CD4-positive, alpha-beta T cell treated with Interferon gamma for 1 hour (primary cell): ENCODE data around the gene ZAP70.

Source experiments
- DNase-seq: peaks from one replicate; pipeline ENCODE4 v3.0.0-alpha.2; 2020

Gene ZAP70

DNA sequence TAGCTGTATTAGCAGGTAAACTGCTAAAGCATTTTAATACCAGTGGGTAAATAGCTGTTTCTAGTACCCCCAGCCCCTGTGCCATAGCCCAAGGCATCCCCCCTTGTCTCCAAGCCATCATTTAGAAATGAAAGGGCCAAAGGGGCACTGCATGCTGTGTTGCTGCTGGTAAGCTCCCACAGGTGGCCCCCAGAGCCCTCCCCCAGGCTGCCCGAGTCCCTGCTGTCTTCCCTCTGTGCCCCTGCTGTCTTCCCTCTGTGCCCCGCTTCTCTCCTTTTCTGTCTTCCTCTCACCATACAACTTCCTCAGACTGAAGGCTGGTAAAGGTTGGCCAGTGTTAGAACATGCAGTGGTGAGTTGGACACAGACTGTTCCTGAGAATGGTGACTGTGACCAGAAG lies 42.1 kb downstream of the ZAP70 start:
- DNase-seq: no peak

DNA sequence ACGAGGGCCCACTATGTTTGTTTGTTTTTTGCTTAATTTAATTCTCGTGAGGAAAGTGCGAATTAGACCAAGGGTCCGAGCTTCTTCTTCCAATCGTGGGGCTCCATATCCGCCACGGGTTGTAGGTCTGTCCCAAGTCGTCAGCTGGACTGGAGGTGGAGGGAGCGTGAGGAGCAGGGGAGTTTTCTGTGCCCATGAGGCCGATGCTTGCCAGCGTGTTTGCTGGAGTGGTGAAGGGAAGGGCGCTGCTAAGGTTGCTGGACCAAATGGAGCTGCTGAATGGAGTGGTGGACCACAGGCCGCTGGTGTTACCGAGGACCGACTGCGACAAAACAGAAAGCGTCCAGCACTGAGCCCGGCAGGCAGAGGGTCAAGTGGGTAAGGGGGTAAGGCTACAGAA lies 43.7 kb downstream of the ZAP70 start:
- DNase-seq: no peak

DNA sequence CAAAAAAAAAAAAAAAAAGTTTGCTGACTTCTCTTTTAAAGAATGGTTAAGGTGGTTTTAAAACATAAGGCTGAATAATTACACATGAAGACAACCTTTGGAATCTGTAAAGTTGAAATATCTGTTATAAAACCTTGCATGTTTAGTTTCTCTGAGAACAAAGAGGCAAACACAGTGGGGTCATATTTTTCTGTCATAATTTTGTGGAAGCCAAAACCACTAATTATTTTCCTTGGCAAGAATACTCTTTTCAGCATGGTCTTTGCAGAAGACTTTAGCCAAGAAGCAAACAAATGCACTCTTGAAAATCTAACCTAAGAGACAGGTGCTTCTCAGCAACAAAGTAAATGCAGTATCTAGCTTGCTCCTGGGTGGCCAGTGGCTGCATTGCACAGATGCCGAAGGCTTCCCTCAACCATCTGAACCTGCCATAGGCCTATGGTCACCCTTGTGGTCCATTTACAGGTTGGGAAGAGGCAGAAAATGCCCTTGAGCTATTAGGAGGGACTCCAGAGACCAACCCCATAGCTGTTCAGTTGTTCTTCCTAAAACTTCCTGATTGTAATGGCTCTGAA lies 44.8 kb downstream of the ZAP70 start:
- DNase-seq: no peak

DNA sequence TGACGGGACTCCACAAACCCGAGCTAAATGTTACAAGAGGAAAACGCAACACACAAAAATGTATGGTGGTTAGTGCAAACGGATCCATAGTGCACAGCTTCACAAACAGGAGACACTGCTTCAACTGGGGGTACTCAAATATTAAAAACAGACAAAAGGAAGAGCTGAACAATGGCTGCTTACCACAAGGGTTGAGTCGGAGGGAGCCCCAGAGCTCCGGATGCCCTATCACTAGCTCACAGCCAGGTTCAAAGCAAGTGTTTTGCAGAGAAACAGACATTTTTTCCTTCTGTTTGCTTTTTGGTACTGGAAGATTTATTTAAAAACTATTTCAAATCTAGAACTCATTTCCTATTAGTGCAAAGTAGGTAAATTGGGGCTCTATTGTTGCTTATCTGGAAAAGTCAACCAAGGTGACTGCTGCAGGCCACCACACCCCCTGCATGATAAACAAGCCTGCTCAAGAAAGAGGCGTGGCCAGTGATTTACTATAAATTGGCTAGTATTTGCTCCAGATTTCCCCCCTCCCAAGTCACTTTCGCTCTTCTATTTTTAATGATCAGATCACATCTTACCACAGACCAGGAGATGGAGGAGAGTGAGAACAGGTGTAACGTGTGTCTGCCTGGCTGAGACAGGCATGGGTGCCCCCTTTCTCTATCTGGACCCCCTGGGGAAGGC lies 46.5 kb downstream of the ZAP70 start:
- no peak for DNase-seq

DNA sequence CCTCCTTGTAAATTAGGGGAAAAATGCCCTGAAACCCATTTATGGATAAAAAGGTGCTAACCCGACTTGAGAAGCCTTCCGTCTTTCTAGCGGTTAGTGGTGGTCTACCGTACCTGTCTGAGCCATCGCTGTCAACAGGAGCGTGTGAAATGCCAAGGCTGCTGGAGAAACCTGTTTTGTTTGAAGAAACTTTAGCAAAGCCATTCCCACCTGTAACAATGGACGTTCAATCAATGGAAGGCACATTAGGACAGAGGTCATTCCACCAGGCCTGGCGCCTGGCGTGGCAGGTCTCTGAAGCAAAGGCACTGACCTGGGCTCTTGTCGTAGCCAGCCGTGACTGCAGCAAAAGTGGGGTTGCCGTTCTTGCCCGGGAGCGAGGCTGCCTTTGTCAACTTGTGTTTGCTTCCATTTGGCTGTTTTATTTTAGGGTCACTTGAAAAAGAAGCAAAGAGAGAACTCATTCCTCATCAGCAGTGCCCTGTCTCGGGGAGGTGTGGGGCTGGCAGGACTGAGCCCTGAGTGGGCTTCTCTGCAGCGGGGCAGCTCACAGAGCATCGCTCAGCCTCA lies 47.2 kb downstream of the ZAP70 start:
- DNase-seq: no peak

DNA sequence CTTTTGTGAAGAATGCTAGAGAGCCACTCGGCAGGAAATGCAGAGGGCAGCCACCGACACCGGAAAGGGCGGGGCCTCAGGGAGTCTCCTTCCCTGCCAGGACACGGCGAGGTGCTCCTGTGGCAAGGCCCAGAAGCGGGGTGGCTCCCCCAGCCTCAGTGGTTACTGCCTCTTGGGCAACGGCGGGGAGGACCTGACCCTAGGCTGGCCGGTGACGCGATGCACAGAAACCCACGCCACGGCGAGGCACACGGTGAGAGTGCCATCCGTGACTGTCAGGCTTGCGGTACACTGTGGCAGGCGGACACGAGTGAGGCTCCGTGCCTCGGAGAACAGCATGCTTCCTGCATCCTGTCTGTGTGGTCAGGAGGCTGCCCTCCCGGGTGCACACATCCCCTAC lies 47.8 kb downstream of the ZAP70 start:
- DNase-seq: peak; percentile 30

DNA sequence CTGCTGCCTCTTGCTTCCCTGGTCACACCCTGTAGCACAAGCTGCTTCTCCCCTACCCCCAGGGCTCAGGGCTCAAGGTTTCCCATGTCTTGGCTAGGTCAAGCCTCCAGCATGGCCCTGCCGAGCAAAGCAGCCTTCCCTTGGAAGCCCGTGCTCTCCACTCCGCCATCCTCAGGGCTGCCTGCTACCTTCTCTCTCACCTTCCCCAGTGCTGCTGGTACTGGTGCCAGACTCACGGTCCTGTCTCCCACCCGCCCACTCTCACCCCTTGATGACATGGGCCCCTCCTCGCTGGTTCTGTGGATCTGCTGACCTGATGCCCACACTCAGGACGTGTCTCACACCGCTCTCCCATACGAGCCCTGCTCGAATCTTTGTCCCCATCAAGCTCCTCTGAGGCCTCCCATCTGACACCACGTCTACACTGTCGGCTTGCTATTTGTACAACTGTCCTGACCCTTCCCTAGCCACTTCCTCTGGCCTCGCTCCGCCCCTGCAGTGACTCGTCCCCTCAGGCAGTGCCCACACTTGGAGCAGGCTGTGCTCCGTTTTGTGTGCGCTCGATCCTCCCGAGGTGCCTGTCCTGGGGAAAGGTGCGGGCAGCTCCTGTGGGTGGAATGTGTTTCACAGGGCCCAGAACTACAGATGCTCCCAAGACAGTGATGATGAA lies 49.9 kb downstream of the ZAP70 start:
- DNase-seq: no peak

DNA sequence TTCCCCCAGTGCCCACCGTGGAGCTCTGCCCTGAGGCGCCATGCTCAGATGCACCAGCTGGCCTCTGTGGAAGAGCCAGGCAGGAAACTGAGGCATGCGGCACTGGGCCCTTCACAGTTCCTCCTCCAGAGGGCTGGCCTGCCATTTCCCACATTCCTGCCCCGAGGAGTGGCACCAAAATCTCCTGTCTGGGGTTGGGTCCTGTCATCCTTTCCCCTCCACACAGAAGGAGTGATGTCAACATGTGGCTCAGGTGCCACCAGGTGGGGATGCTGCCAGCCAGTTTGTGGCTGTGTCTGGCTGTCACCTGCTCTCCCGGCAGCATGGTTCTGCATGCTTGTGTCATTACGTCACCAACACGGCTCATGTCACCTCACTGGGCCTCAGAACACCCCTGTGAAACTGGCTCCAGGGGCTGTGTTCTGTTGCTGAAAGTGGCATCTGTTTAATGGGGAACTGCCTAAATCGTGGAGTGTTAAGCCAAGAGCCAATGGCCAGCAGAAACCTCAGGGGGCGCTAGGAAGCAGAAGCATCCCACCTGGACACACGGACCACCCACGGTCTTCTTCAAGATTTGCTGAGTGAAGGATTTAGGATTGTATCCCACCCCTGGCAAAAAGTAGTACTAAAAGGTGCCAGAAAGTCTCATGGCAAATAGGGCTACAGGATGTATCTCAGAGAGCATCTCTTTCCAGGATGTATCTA lies 51.3 kb downstream of the ZAP70 start:
- no peak for DNase-seq

DNA sequence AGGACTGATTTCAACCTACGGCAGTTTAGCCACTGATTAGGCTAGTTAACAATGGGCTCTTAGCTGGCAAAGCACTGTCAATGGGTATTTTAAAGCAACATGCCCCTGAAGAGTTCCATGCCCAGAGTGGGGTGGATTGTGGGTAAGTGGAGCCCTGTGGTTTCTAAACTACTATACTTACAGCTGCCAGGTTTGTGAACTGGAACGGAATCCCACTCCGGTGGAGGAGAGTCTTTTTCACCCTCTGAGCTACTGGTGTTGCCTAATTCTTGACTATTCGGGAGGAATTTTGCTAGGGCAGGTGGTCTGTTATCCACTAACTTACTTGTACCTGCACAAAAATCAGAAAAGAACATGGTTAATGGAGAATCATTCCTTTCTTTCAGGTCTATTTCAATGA lies 52.6 kb downstream of the ZAP70 start:
- no peak for DNase-seq

DNA sequence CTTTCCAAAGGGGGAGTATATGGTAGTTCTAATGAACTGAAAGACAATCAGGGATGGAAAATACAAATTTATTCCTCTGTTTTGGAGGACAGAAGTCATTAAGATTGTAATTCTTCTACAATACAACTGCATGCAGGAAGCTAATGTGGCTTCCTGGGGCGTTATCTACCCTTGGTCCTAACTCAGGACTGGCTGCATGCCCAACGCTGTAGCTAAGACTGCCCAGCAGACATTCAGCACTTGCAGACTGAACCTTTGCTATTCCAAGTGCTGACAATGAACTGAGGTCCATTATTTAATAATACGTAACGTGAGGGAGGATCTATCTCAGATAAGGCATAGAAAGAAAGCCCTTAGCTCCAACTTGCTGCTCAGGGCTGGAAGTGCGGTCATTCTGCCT lies 53.2 kb downstream of the ZAP70 start:
- DNase-seq: no peak

DNA sequence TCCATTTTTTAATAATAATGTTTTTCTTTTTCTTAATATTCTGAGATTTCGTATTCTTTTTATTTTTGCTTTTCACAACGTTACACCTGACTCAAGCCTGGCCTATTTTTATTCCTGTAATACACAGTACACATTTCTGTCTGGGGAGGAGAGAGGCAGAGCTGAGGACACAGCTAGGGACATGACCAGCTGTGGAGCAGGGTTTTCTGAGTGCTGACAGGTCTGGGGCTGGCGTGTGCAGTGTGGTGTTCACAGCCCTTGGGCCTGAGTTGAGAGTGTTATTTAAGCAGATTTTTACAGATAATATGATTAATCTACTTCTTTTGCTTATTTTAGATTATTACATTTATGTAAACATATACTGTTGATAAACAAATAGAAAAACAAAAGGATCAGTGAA lies 55.9 kb downstream of the ZAP70 start:
- DNase-seq: no peak

DNA sequence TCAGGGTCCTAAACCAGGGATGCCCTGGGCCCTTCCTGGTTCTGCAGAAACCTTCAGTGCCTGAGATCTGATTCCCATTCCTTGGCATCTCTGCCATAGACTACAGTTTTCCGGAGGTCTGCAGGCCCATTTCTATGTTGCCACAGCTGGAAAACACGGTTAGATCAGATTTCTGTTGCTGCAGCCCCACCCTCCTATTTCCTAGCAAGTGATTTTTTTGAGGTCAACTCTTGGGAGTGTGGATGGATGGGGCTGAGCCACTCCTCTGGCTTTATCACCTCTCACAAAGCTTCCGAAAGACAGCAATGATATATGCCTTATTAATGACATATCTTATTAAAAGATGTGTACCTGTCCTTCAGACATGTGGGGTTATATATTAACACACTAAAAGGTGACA lies 56.3 kb downstream of the ZAP70 start:
- no peak for DNase-seq

DNA sequence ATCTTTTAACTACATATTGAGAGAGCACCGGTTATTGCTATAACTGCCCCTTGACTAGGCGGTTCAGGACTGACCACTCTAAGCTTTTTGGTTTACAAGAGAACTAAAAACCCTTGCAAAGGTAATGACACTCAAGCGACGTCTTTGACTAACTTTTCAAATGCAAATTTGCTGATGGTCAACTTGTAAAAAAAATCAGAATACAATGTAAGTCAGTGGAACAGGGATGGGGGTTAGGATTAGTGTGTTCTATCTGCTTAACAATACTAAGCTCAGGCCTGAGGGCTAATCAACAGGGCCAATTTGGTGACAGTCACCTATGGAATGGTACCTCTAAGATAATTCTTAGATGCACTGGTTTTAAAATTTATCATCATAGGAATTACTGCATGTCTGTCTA lies 57.1 kb downstream of the ZAP70 start:
- no peak for DNase-seq

DNA sequence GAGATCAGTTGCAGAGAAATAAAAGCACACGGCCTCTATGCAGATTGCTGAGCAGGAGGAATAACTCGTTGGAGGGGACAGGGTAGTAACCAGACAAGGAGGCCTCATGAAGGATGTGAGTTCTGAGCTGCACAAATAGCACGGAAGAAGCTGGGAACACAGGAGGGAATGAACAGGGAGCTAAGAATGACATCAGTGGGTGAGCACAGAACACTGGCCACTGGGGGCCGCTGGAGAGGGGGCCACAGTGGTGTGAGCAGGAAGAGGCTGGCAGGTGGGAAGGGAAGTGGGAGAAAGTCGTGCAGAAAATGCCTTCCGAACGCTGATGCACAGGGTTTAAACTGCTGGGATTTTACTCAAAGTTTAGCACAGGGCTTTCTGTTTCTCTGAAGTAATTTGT lies 61.0 kb downstream of the ZAP70 start:
- no peak for DNase-seq

DNA sequence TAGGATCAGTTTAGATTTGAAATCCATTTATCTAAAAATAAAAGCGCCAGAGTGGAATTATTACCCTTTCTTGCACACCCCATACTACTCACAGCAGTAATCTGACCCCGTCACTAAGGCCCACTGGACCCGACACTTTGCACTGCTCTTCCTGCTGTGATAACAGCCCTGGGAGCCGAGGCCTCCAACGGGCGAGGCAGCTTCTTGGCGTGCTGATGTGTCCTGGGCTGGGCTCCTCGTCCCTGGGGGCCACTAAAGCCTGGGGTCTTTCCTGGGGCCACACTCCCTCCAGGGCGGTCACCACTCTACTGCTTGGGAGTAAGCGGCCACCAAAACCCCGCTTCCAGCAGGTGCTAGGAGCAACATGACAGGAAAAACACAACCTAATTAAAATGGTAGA lies 61.7 kb downstream of the ZAP70 start:
- DNase-seq: no peak

DNA sequence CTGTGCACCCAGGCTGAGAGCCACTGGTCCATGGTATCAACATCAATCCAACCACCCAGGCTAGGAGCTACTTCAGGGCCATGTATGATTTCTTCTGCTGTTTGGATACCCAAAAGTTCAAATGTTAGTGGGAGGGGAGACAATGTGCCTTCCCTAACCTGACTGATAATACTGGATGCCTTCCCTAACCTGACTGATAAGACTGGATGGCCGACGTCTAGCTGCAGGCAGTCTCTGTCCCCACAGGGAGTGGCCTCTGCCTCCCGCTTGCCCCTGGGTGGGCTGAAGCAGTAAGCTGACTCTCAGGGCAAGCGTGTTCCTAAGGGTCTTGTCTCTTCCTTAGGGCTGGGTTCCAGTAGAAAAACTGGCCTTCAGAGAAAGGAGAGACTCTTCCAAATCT lies 65.8 kb downstream of the ZAP70 start:
- no peak for DNase-seq

DNA sequence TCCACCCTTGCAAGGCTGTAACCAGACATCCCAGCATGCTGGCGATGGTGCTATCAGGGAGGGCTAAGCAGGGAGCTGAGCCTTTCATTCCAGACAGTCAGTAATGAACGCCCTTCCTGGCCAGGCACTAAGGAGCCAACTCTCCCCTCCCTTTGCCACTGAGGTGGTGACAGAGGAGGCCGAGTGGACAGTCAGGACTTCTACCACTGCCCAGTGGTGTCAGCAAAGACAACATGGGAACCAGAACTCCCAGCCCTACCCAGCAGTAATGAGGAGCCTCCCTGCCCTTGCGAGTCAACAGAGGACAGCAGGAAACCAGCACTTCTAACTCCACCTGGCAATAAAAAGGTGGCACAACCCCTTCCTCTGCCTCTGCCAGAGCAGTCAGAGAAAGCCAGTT lies 68.6 kb downstream of the ZAP70 start:
- DNase-seq: no peak

DNA sequence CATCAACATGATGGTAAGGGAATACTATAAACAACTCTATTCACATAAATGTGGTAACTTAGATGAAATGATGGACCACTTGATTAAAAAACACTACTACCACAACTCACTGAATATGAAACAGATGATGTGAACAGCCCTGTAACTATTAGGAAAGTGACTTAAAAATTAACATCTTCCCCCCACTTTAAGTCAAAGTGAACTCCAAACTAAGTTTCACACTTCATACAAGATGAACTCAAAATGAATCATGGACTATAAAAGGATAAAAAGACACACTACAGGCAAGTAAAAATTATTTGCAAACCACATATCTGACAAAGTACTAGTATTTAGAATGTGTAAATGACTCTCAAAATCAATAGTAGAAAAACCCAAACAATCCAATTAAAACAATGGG lies 71.6 kb downstream of the ZAP70 start:
- DNase-seq: no peak

DNA sequence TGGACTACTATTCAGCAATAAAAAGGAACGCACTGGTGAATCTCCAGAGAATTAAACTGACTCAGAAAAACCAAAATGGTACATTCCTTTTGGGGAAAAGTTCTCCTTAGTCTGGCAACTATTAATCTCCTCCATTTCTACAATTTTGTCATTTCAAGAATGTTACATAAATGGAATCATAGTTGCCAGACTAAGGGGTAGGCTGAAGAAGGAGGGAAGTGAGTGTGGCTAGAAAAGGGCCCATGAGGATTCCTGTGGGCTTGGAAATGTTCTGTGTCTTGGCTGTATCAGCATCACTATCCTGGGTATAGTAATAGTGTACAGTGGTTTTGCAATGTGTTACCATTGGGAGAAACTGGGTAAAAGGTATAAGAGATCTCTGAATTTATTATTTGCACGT lies 72.4 kb downstream of the ZAP70 start:
- DNase-seq: no peak

DNA sequence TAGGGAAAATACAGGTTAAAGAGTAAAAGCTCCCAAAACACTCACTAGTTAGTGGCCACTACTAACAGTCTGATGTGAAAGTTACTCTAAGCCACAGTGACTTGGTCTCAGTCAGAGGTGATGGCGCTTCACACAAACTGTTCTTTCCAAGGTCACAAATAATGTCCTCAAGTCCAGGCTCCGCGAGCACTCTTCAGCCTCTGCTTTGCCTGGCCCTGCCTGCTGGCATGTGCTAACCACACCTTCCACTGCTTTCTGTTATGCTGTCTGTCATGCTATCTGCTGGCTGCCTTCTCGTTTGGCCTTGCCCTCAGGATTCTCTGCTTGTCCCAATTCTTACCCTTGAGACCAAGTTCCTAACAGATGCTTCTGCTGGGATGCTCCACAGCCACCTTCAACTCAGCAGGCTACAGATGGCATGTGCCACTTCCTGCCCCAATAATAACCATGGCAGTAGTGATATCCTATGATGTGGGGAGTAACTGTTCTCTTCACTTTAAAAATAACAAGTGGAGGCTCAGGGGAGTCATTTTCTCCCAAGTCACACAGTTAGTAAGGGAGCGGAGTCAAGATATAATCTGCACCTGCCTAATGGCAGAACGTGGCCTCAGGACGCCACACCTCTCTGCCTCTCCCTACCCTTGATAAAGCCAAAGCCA lies 75.7 kb downstream of the ZAP70 start:
- no peak for DNase-seq
